H1 (cell line): ENCODE data around the gene FGF10. TPM values are rescaled to one million over a fixed set of nuclear protein-coding genes. Genes with fewer than 3 reads are reported as not detected.

Source experiments
- CTCF ChIA-PET: fragments of 300-600 bp; sonication (Branson Sonifier 250); formaldehyde crosslinking; loops from one replicate; lab custom pipeline; 2021; ENCODE audit not compliant: partially characterized antibody; lab: Charles Lee
- POLR2A ChIA-PET: fragments of 300-600 bp; sonication (Branson Sonifier 250); formaldehyde crosslinking; loops from one replicate; lab custom pipeline; 2021; ENCODE audit warnings: inconsistent platforms; ENCODE audit not compliant: partially characterized antibody; lab: Charles Lee
- DNase-seq, 2 experiments: peaks; one replicate each; pipeline versions ENCODE4 v3.0.0 to v3.0.0-alpha.2; 2010 to 2022; ENCODE audit warnings: low spot score in 2 of 2, low read depth in 1 of 2, mixed read lengths in 1 of 2
- FAIRE-seq: peaks from 2 replicates; lab custom pipeline; 2011; peaks lifted over from hg19 to GRCh38; lab: Jason Lieb, UNC
- H2AFZ ChIP-seq: 2 replicates; pipeline ENCODE4 v1.8.1; 2012; ENCODE audit warnings: low read length, inconsistent platforms
- H2AK5ac ChIP-seq: 2 replicates; pipeline ENCODE4 v1.6.1; 2013; ENCODE audit warnings: low read depth, low read length
- H2BK120ac ChIP-seq: replicated peaks from 2 replicates; pipeline ENCODE3; 2013; ENCODE audit warnings: low read depth, low read length, inconsistent platforms
- H2BK12ac ChIP-seq: 2 replicates; pipeline ENCODE4 v1.6.1; 2013; ENCODE audit warnings: low read depth, low read length
- H2BK15ac ChIP-seq: 2 replicates; pipeline ENCODE4 v1.6.1; 2013; ENCODE audit warnings: low read length
- H2BK20ac ChIP-seq: 2 replicates; pipeline ENCODE4 v1.6.1; 2013; ENCODE audit warnings: low read length
- H2BK5ac ChIP-seq: 2 replicates; pipeline ENCODE4 v1.6.1; 2013; ENCODE audit warnings: low read depth, low read length
- H3K14ac ChIP-seq: 2 replicates; pipeline ENCODE4 v1.6.1; 2013; ENCODE audit warnings: inconsistent platforms; ENCODE audit not compliant: insufficient read length
- H3K18ac ChIP-seq: 2 replicates; pipeline ENCODE4 v1.6.1; 2013; ENCODE audit warnings: low read length; ENCODE audit errors: extremely low read depth
- H3K23ac ChIP-seq: 2 replicates; pipeline ENCODE4 v1.6.1; 2013; ENCODE audit warnings: inconsistent platforms; ENCODE audit not compliant: insufficient read length
- H3K23me2 ChIP-seq: 2 replicates; pipeline ENCODE4 v1.6.1; 2013; ENCODE audit warnings: low read depth, low read length
- H3K27ac ChIP-seq: 2 replicates; pipeline ENCODE4 v1.6.1; 2011; ENCODE audit warnings: low read depth, low read length, inconsistent platforms
- H3K27me3 ChIP-seq, 4 experiments: replicated peaks in 1 of 4; 1 replicate in 1 of 4; 2 replicates in 3 of 4; pipeline versions ENCODE4 v1.6.1 to v1.8.1; 2011 to 2013; ENCODE audit warnings: low read length in 3 of 4, mild to moderate bottlenecking in 3 of 4, inconsistent platforms in 2 of 4, mixed read lengths in 2 of 4, moderate library complexity in 1 of 4; ENCODE audit not compliant: control insufficient read depth in 3 of 4, insufficient read depth in 3 of 4; ENCODE audit errors: extremely low read depth in 1 of 4
- H3K36me3 ChIP-seq, 4 experiments: 2 replicates each; pipeline versions ENCODE4 v1.6.1 to v1.8.1; 2011 to 2013; ENCODE audit warnings: mild to moderate bottlenecking in 4 of 4, low read length in 3 of 4, moderate library complexity in 2 of 4, control low read depth in 1 of 4, inconsistent platforms in 1 of 4; ENCODE audit not compliant: insufficient read depth in 4 of 4, control insufficient read depth in 2 of 4
- H3K4ac ChIP-seq: replicated peaks from 2 replicates; pipeline ENCODE3; 2013; ENCODE audit warnings: low read length, low read depth, mixed read lengths, inconsistent platforms; ENCODE audit not compliant: insufficient read length
- H3K4me1 ChIP-seq, 4 experiments: replicated peaks in 1 of 4; 1 replicate in 1 of 4; 2 replicates in 3 of 4; pipeline versions ENCODE4 v1.6.1 to v1.8.1; 2011 to 2013; ENCODE audit warnings: low read length in 3 of 4, inconsistent platforms in 2 of 4, mixed read lengths in 1 of 4; ENCODE audit not compliant: insufficient read depth in 4 of 4, control insufficient read depth in 3 of 4
- H3K4me2 ChIP-seq, 2 experiments: 2 replicates each; pipeline versions ENCODE4 v1.6.1 to v1.8.1; 2011 to 2013; ENCODE audit warnings: low read depth in 2 of 2, low read length in 2 of 2, control low read depth in 1 of 2, inconsistent platforms in 1 of 2, mild to moderate bottlenecking in 1 of 2; ENCODE audit not compliant: insufficient read depth in 1 of 2
- H3K4me3 ChIP-seq, 4 experiments: fragments of 200-600, 300-600 bp in 1 of 4; sonication (generic), shearing (Covaris generic), sonication (Bioruptor Twin) in 1 of 4; 2 replicates each; pipeline versions ENCODE4 v1.5.1 to v1.8.1; 2011 to 2016; ENCODE audit warnings: low read length in 4 of 4, low read depth in 3 of 4, control low read depth in 2 of 4, inconsistent platforms in 2 of 4, mild to moderate bottlenecking in 2 of 4, mixed read lengths in 1 of 4, moderate library complexity in 1 of 4; ENCODE audit not compliant: insufficient read depth in 2 of 4; ENCODE audit errors: extremely low read depth in 1 of 4
- H3K56ac ChIP-seq: replicated peaks from 2 replicates; pipeline ENCODE3; 2013; ENCODE audit warnings: low read depth, mild to moderate bottlenecking, mixed read lengths, low read length, inconsistent platforms; ENCODE audit not compliant: insufficient read length
- H3K79me1 ChIP-seq: 2 replicates; pipeline ENCODE4 v1.6.1; 2013; ENCODE audit warnings: low read depth, low read length, control low read depth
- H3K79me2 ChIP-seq, 2 experiments: 2 replicates each; pipeline versions ENCODE4 v1.6.1 to v1.8.1; 2012 to 2013; ENCODE audit warnings: low read length in 2 of 2, mild to moderate bottlenecking in 2 of 2, inconsistent platforms in 1 of 2; ENCODE audit not compliant: insufficient read depth in 2 of 2, control insufficient read depth in 1 of 2
- H3K9ac ChIP-seq, 4 experiments: replicated peaks in 1 of 4; 1 replicate in 1 of 4; 2 replicates in 3 of 4; pipeline versions ENCODE4 v1.6.1 to v1.8.1; 2011 to 2013; ENCODE audit warnings: low read depth in 3 of 4, low read length in 3 of 4, control low read depth in 2 of 4, mild to moderate bottlenecking in 2 of 4, moderate library complexity in 2 of 4, inconsistent platforms in 1 of 4; ENCODE audit errors: extremely low read depth in 1 of 4
- H3K9me3 ChIP-seq, 2 experiments: 2 replicates each; pipeline versions ENCODE4 v1.6.1 to v1.8.1; 2012 to 2013; ENCODE audit warnings: mild to moderate bottlenecking in 2 of 2, moderate library complexity in 2 of 2, control low read depth in 1 of 2, inconsistent platforms in 1 of 2, low read depth in 1 of 2, low read length in 1 of 2, mixed read lengths in 1 of 2; ENCODE audit not compliant: insufficient read depth in 2 of 2
- H4K20me1 ChIP-seq, 2 experiments: replicated peaks in 1 of 2; 2 replicates each; pipeline versions ENCODE3 to v1.8.1; 2011 to 2013; ENCODE audit warnings: inconsistent platforms in 2 of 2, low read length in 2 of 2, mild to moderate bottlenecking in 1 of 2; ENCODE audit not compliant: insufficient read depth in 2 of 2, control insufficient read depth in 1 of 2
- H4K5ac ChIP-seq: 2 replicates; pipeline ENCODE4 v1.6.1; 2013; ENCODE audit warnings: low read length, low read depth, mixed read lengths, inconsistent platforms; ENCODE audit not compliant: insufficient read length
- H4K8ac ChIP-seq: 2 replicates; pipeline ENCODE4 v1.8.0; 2013; ENCODE audit warnings: mild to moderate bottlenecking, moderate library complexity, low read length, inconsistent platforms; ENCODE audit not compliant: insufficient read depth; ENCODE audit errors: extremely low read depth
- H4K91ac ChIP-seq: replicated peaks from 2 replicates; pipeline ENCODE3; 2013; ENCODE audit warnings: low read length, mixed read lengths, inconsistent platforms; ENCODE audit not compliant: insufficient read length
- ASH2L ChIP-seq: fragments of 200-600, 300-600 bp; sonication (generic); IDR thresholded peaks from one replicate; pipeline ENCODE4 v1.7.1; 2017; ENCODE audit warnings: low read length
- BACH1 ChIP-seq: IDR thresholded peaks from 2 replicates; pipeline ENCODE4 v1.6.1; 2012; ENCODE audit warnings: low read length, improper control_type of control experiment
- BCL11A ChIP-seq, 2 experiments: IDR thresholded peaks; one replicate each; pipeline ENCODE4 v1.6.1; 2011; ENCODE audit warnings: low read depth in 2 of 2, low read length in 2 of 2, mild to moderate bottlenecking in 2 of 2
- BRCA1 ChIP-seq: IDR thresholded peaks from 2 replicates; pipeline ENCODE4 v1.6.1; 2012; ENCODE audit warnings: low read depth, low read length, improper control_type of control experiment
- E2F6 ChIP-seq: IDR thresholded peaks from 2 replicates; pipeline ENCODE4 v1.6.1; 2012; ENCODE audit warnings: inconsistent platforms
- HDAC2 ChIP-seq, 2 experiments: fragments of 300-600 bp in 1 of 2; sonication (generic) in 1 of 2; IDR thresholded peaks; 2 replicates each; pipeline ENCODE4 v1.6.1; 2011 to 2012; ENCODE audit warnings: low read depth in 2 of 2, low read length in 2 of 2, mild to moderate bottlenecking in 2 of 2, moderate library complexity in 2 of 2, borderline replicate concordance in 1 of 2, inconsistent platforms in 1 of 2
- JUND ChIP-seq: IDR thresholded peaks from 2 replicates; pipeline ENCODE4 v1.6.1; 2011; ENCODE audit warnings: mild to moderate bottlenecking, improper control_type of control experiment, low read length
- MAFK ChIP-seq: IDR thresholded peaks from 2 replicates; pipeline ENCODE4 v1.6.1; 2012; ENCODE audit warnings: low read depth, mild to moderate bottlenecking, improper control_type of control experiment, low read length
- NANOG ChIP-seq: IDR thresholded peaks from 2 replicates; pipeline ENCODE4 v1.6.1; 2011; ENCODE audit warnings: low read length, low read depth, mild to moderate bottlenecking, inconsistent platforms; ENCODE audit not compliant: insufficient read depth, poor library complexity, severe bottlenecking
- RFX5 ChIP-seq: IDR thresholded peaks from 2 replicates; pipeline ENCODE4 v1.6.1; 2011; ENCODE audit warnings: low read depth, low read length, improper control_type of control experiment, borderline replicate concordance
- TCF12 ChIP-seq: IDR thresholded peaks from 2 replicates; pipeline ENCODE4 v1.6.1; 2011; ENCODE audit warnings: low read depth, mild to moderate bottlenecking, low read length
- TEAD4 ChIP-seq: IDR thresholded peaks from 2 replicates; pipeline ENCODE4 v1.6.1; 2012; ENCODE audit warnings: low read depth, low read length, inconsistent platforms, mixed read lengths
- WGBS, 2 experiments: shearing (Covaris generic) in 1 of 2; methylation state at CpG; one replicate each; pipeline versions ENCODE4 v1.1.6 to v1.1.7; 2013 to 2015; ENCODE audit warnings: low lambda C conversion rate in 2 of 2, mixed read lengths in 2 of 2, inconsistent platforms in 1 of 2, low coverage in 1 of 2, missing lambda C conversion rate in 1 of 2; ENCODE audit not compliant: insufficient replicate concordance in 2 of 2, insufficient coverage in 1 of 2, insufficient read length in 1 of 2; ENCODE audit errors: extremely low coverage in 1 of 2, missing lambda C conversion rate in 1 of 2; 5-methylcytosine and 5-hydroxymethylcytosine counted together
- polyA plus RNA-seq, 7 experiments: library from polyadenylated mRNA; depleted of rRNA in 3 of 7; stranded (reverse) in 5 of 7; unstranded in 2 of 7; fragments of >200 nt in 5 of 7; fragments of 200-250 nt in 2 of 7; gene quantifications; 1 replicate in 5 of 7; 2 replicates in 1 of 7; 4 replicates in 1 of 7; pipeline versions ENCODE4 v1.2.1 to v1.2.3, GENCODE V29; 2011 to 2013; ENCODE audit warnings: missing spikeins in 2 of 7, mixed read lengths in 2 of 7
- total RNA-seq: library from RNA; stranded (reverse); fragmentation: NEBNext Ultra II Directional; extraction: Animal tissue kit (Norgen Biotek cat#: 25700); gene quantifications from 2 replicates; pipeline ENCODE4 v1.2.1, GENCODE V29; 2021
- TF ChIP-seq, protein P1 (sequence below): IDR thresholded peaks from 2 replicates; pipeline ENCODE4 v1.6.1; 2011; ENCODE audit warnings: low read length, improper control_type of control experiment

Gene FGF10
- total and polyA plus RNA-seq, 2 of the 8 experiments (the other 6 are each of a cell fraction or from before 2014, with no cell fraction given), result 0.06 to 0.54 TPM

DNA sequence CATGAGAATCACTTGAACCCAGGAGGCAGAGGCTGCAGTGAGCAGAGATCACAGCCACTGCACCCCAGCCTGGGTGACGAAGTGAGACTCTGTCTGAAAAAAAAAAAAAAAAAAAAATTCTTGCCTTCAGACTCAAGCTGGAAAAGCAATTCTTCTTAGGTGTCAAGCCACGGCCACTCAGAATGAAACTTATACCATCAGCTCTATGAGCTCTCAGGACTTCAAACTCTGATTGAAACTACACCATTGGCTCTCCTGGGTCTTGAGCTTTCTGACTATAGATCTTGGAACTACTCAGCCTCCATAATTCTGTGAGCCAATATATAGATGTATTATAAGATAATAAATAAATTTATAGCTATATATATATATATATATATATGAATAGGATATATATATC is 12.9 kb upstream of the FGF10 start:
- Histone ChIP-seq H2BK15ac (no peak overlapping the region), H2BK120ac (no peak overlapping the region), H3K4me1 (no peaks in the 10 kb centered on the region), H3K4ac (no peak overlapping the region), H2BK20ac (no peak overlapping the region), H4K20me1 (no peaks in the 10 kb centered on the region), H3K79me2 (no peaks in the 10 kb centered on the region), H3K23me2 (no peaks in the 10 kb centered on the region), H3K14ac (no peak overlapping the region), H3K9me3 (no peaks in the 10 kb centered on the region), H3K27me3 (no peaks in the 10 kb centered on the region), H3K56ac (no peak overlapping the region), H4K5ac (no peak overlapping the region), H2BK12ac (no peak overlapping the region), H2AK5ac (no peak overlapping the region), H3K79me1 (no peaks in the 10 kb centered on the region), H3K36me3 (no peaks in the 10 kb centered on the region), H2AFZ (no peak overlapping the region), H3K4me3 (no peak overlapping the region), H3K4me2 (no peak overlapping the region), H4K8ac (no peak overlapping the region), H4K91ac (no peak overlapping the region), H2BK5ac (no peak overlapping the region), H3K9ac (no peak overlapping the region), H3K27ac (no peak overlapping the region), H3K23ac (no peak overlapping the region), H3K18ac (no peak overlapping the region)
- ChIA-PET CTCF (interaction anchor here (0.5 kb wide), 1 partner anchor 51 kb away, joined by 3 read pairs; no protein-coding TSS in a partner anchor), POLR2A (no interaction called here)
- 83% methylated on average over 2 of the region's 2 CpGs; no CpG with 5 or more reads in 1 of the 2 experiments for WGBS, 2 experiments
- no peak for FAIRE-seq
- DNase-seq, result no peak
- TF ChIP-seq NANOG (no peak), RFX5 (no peak), ASH2L (no peak), E2F6 (no peak), TEAD4 (no peak), BACH1 (no peak), BCL11A (IDR thresholded peaks at IDR 0.05; ENCODE audit: low read depth in 2 of 2, low read length in 2 of 2) (no peak), HDAC2 (IDR thresholded peaks at IDR 0.05; ENCODE audit: borderline replicate concordance in 1 of 2, low read depth in 2 of 2, low read length in 2 of 2) (no peak), MAFK (no peak), TCF12 (no peak), BRCA1 (no peak), JUND (no peak)
- TF ChIP-seq, protein P1, sequence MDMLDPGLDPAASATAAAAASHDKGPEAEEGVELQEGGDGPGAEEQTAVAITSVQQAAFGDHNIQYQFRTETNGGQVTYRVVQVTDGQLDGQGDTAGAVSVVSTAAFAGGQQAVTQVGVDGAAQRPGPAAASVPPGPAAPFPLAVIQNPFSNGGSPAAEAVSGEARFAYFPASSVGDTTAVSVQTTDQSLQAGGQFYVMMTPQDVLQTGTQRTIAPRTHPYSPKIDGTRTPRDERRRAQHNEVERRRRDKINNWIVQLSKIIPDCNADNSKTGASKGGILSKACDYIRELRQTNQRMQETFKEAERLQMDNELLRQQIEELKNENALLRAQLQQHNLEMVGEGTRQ, result no peak
